Upper lobe of left lung (tissue), 6 donors: ENCODE data around the gene GABRB2. TPM values are rescaled to one million over a fixed set of nuclear protein-coding genes. Genes with fewer than 3 reads are reported as not detected.
A peak's percentile ranks its signal among the peaks of the same experiment; 100 is the strongest.
"Not testable (repeated sequence)": the region's sequence is repeated elsewhere in the genome, so short reads cannot be mapped to it uniquely, and the experiment has no call there.

ENCODE experiments used
- ATAC-seq, 2 donors: fragments of 200-7000 bp; cut with Tn5 transposase; one replicate each; pipeline ENCODE4 v1.9.1; 2022; ENCODE audit warnings: mild to moderate bottlenecking in 2 of 2, moderate library complexity in 2 of 2; ENCODE audit not compliant: low FRiP score in 2 of 2
- DNase-seq, 2 donors: peaks; one replicate each; pipeline ENCODE4 v3.0.0-alpha.2; 2019 to 2020
- H3K27ac ChIP-seq, 4 donors: fragments of 200-600 bp; sonication (generic); one replicate each; pipeline ENCODE4 v1.5.1; 2016 to 2019
- H3K27me3 ChIP-seq, 4 donors: fragments of 200-600 bp; sonication (generic); one replicate each; pipeline ENCODE4 v1.5.1; 2017 to 2019
- H3K36me3 ChIP-seq, 4 donors: fragments of 200-600 bp; sonication (generic); one replicate each; pipeline ENCODE4 v1.5.1; 2016 to 2019
- H3K4me1 ChIP-seq, 4 donors: fragments of 200-600 bp; sonication (generic); one replicate each; pipeline ENCODE4 v1.5.1; 2018 to 2019
- H3K4me3 ChIP-seq, 4 donors: fragments of 200-600 bp; sonication (generic); one replicate each; pipeline ENCODE4 v1.5.1; 2017 to 2019; ENCODE audit warnings: mild to moderate bottlenecking in 2 of 4, moderate library complexity in 1 of 4
- H3K9me3 ChIP-seq, 4 donors: fragments of 200-600 bp; sonication (generic); one replicate each; pipeline ENCODE4 v1.5.1; 2018 to 2019
- CTCF ChIP-seq, 6 experiments: fragments of 450-650 bp in 4 of 6; fragments of 200-600 bp in 2 of 6; sonication (generic) in 2 of 6; IDR thresholded peaks; one replicate each; pipeline ENCODE4 v1.5.1; 2016 to 2019; ENCODE audit warnings: antibody characterized with exemption in 6 of 6
- EP300 ChIP-seq, 4 donors: sonication (generic); formaldehyde crosslinking; IDR thresholded peaks; one replicate each; pipeline ENCODE4 v1.5.1; 2017; ENCODE audit warnings: antibody characterized with exemption in 4 of 4, control low read depth in 2 of 4
- POLR2A ChIP-seq, 4 donors: fragments of 450-650 bp; IDR thresholded peaks; one replicate each; pipeline ENCODE4 v1.5.1; 2016 to 2017; ENCODE audit warnings: antibody characterized with exemption in 4 of 4, mild to moderate bottlenecking in 2 of 4
- POLR2AphosphoS5 ChIP-seq, 2 donors: sonication (generic); formaldehyde crosslinking; IDR thresholded peaks; one replicate each; pipeline ENCODE4 v1.5.1; 2017; ENCODE audit warnings: antibody characterized with exemption in 2 of 2
- WGBS, 2 donors: methylation state at CpG; one replicate each; pipeline ENCODE4 v1.1.5; 2017 to 2018; 5-methylcytosine and 5-hydroxymethylcytosine counted together
- total RNA-seq, 6 donors: library from RNA; depleted of rRNA in 4 of 6; stranded (reverse); fragments of >200 nt in 4 of 6; gene quantifications; one replicate each; pipeline versions ENCODE4 v1.1.0 to v1.2.1, GENCODE V29; 2016 to 2021
- donor health status: DM: no; HTN: no; CAD: no; lungs with moderate emphysema.
- donor health status: DM: no; HTN: yes; CAD: no; lungs with severe emphysema.

Gene GABRB2
- total RNA-seq, 6 donors from 2014 or later: 0.39 to 1.5 (median 0.63) TPM; not detected in 1

GRCh38 chr5:161513942-161514341, 32.6 kb downstream of the GABRB2 start:
- Histone ChIP-seq H3K27me3 (no peaks in the 10 kb centered on the region), H3K27ac (no peak overlapping the region), H3K36me3 (no peaks in the 10 kb centered on the region), H3K4me3 (no peak overlapping the region), H3K4me1 (no peaks in the 10 kb centered on the region), H3K9me3 (no peaks in the 10 kb centered on the region)
- DNase-seq (no peak), ATAC-seq (peak in 1 of 2 donors; percentile 54)
- 62 to 89% methylated on average over 1 of the region's 1 CpG for WGBS, 2 donors
- TF ChIP-seq EP300 (IDR thresholded peaks at IDR 0.05): no peak
- TF ChIP-seq CTCF (IDR thresholded peaks at IDR 0.05): no peak
- no peak for TF ChIP-seq POLR2AphosphoS5 (IDR thresholded peaks at IDR 0.05)
- no peak for TF ChIP-seq POLR2A (IDR thresholded peaks at IDR 0.05)

GRCh38 chr5:161507591-161507990, 38.9 kb downstream of the GABRB2 start:
- Histone ChIP-seq H3K9me3 (no peaks in the 10 kb centered on the region), H3K27ac (no peak overlapping the region), H3K36me3 (no peaks in the 10 kb centered on the region), H3K27me3 (no peaks in the 10 kb centered on the region), H3K4me1 (no peaks in the 10 kb centered on the region), H3K4me3 (no peak overlapping the region)
- TF ChIP-seq CTCF (IDR thresholded peaks at IDR 0.05): no peak
- TF ChIP-seq POLR2A (IDR thresholded peaks at IDR 0.05): no peak
- no peak for TF ChIP-seq EP300 (IDR thresholded peaks at IDR 0.05)
- no peak for TF ChIP-seq POLR2AphosphoS5 (IDR thresholded peaks at IDR 0.05)
- ATAC-seq: no peak
- WGBS, 2 donors: 57 to 58% methylated on average over 2 of the region's 2 CpGs
- no peak for DNase-seq

- DNase-seq: peak in 1 of 2 donors; percentile 13
- not testable (repeated sequence) for H3K9me3 ChIP-seq, ATAC-seq, H3K27me3 ChIP-seq, H3K4me1 ChIP-seq, H3K36me3 ChIP-seq, H3K4me3 ChIP-seq, H3K27ac ChIP-seq
- 88 to 91% methylated on average over 10 of the region's 10 CpGs for WGBS, 2 donors
Observed at GRCh38 chr5:161505160-161505559, 41.4 kb downstream of the GABRB2 start.

GRCh38 chr5:161498531-161498930, 48.0 kb downstream of the GABRB2 start:
- H3K27me3 ChIP-seq: no peaks in the 10 kb centered on the region
- TF ChIP-seq CTCF (IDR thresholded peaks at IDR 0.05) (no peak), POLR2A (IDR thresholded peaks at IDR 0.05) (no peak), POLR2AphosphoS5 (IDR thresholded peaks at IDR 0.05) (no peak), EP300 (IDR thresholded peaks at IDR 0.05) (no peak)
- peaks cover 0 to 10% (median 4%) of the 10 kb centered on the region in 4 donors for H3K9me3 ChIP-seq
- H3K36me3 ChIP-seq: no peaks in the 10 kb centered on the region
- H3K27ac ChIP-seq: no peak overlapping the region
- no peak for DNase-seq
- ATAC-seq: no peak
- H3K4me1 ChIP-seq: no peaks in the 10 kb centered on the region
- 56 to 71% methylated on average over 1 of the region's 1 CpG for whole genome bisulfite sequencing, 2 donors
- no peak overlapping the region for H3K4me3 ChIP-seq

- no peak overlapping the region for H3K4me3 ChIP-seq
- no peaks in the 10 kb centered on the region for H3K9me3 ChIP-seq
- no peaks in the 10 kb centered on the region for H3K4me1 ChIP-seq
- H3K27ac ChIP-seq: no peak overlapping the region
- H3K36me3 ChIP-seq: no peaks in the 10 kb centered on the region
- DNase-seq (no peak), ATAC-seq (no peak)
- no peaks in the 10 kb centered on the region for H3K27me3 ChIP-seq
- no peak for TF ChIP-seq CTCF (IDR thresholded peaks at IDR 0.05)
- TF ChIP-seq EP300 (IDR thresholded peaks at IDR 0.05): no peak
- TF ChIP-seq POLR2AphosphoS5 (IDR thresholded peaks at IDR 0.05): no peak
- TF ChIP-seq POLR2A (IDR thresholded peaks at IDR 0.05): no peak
Observed at GRCh38 chr5:161483721-161484120, 62.8 kb downstream of the GABRB2 start.
